NCI-H526 (cell line): ENCODE results near the gene RIBC2.
"Not testable (repeated sequence)": the region's sequence is repeated elsewhere in the genome, so short reads cannot be mapped to it uniquely, and the experiment has no call there.

Experiments
- DNase-seq, 2 experiments: peaks; one replicate each; lab custom pipeline; 2025; lab: John Stamatoyannopoulos, UW

The RIBC2 gene

GRCh38 chr22:45413368-45414211 is at the start of gene RIBC2, which contains the start of gene SMC1B:
Gene RIBC2 (plus strand): TSS chr22:45413693. CDS start chr22:45413887, 194 bp downstream.
Gene SMC1B (minus strand): TSS chr22:45413599. CDS start chr22:45413567, 32 bp downstream.
- DNase-seq: peak; percentile 69 to 88

- no peak for DNase-seq
Measured at GRCh38 chr22:45366713-45367112, 46.8 kb upstream of the RIBC2 start.

- not testable (repeated sequence) for DNase-seq
Measured at GRCh38 chr22:45373592-45373991, 39.9 kb upstream of the RIBC2 start.

- DNase-seq: no peak
Measured at GRCh38 chr22:45376009-45376408, 37.5 kb upstream of the RIBC2 start.

- DNase-seq: no peak
Measured at GRCh38 chr22:45376703-45377102, 36.8 kb upstream of the RIBC2 start.

GRCh38 chr22:45381348-45381747 is 32.1 kb upstream of the RIBC2 start:
- DNase-seq: no peak

- no peak for DNase-seq
Measured at GRCh38 chr22:45389546-45389945, 23.9 kb upstream of the RIBC2 start.

- DNase-seq: no peak
Measured at GRCh38 chr22:45397806-45398205, 15.7 kb upstream of the RIBC2 start.

- no peak for DNase-seq
Measured at GRCh38 chr22:45398214-45398613, 15.3 kb upstream of the RIBC2 start.

- no peak for DNase-seq
Measured at GRCh38 chr22:45399712-45400445, 13.6 kb upstream of the RIBC2 start.

- DNase-seq: no peak
Measured at GRCh38 chr22:45402466-45402985, 11.0 kb upstream of the RIBC2 start.

GRCh38 chr22:45407793-45408192 is 5.7 kb upstream of the RIBC2 start:
- no peak for DNase-seq

- no peak for DNase-seq
Measured at GRCh38 chr22:45413013-45413367, 503 bp upstream of the RIBC2 start.

- no peak for DNase-seq
Measured at GRCh38 chr22:45418056-45418769, 4.7 kb downstream of the RIBC2 start.

- DNase-seq: no peak
Measured at GRCh38 chr22:45418770-45419138, 5.3 kb downstream of the RIBC2 start.

- no peak for DNase-seq
Measured at GRCh38 chr22:45420011-45420410, 6.5 kb downstream of the RIBC2 start.

GRCh38 chr22:45420539-45420938 is 7.0 kb downstream of the RIBC2 start:
- DNase-seq: no peak

- no peak for DNase-seq
Measured at GRCh38 chr22:45421349-45422055, 8.0 kb downstream of the RIBC2 start.

- DNase-seq: no peak
Measured at GRCh38 chr22:45422237-45422983, 8.9 kb downstream of the RIBC2 start.

GRCh38 chr22:45423524-45423923 is 10.0 kb downstream of the RIBC2 start:
- DNase-seq: no peak

GRCh38 chr22:45424241-45424731 is 10.8 kb downstream of the RIBC2 start:
- no peak for DNase-seq
